Skin of body (tissue), 2 donors: ENCODE data around the gene PTPN3. TPM values are rescaled to one million over a fixed set of nuclear protein-coding genes. Genes with fewer than 3 reads are reported as not detected.
"Not testable (repeated sequence)": the region's sequence is repeated elsewhere in the genome, so short reads cannot be mapped to it uniquely, and the experiment has no call there.

Source experiments
- DNase-seq: peaks from one replicate; lab custom pipeline; 2025; lab: John Stamatoyannopoulos, UW
- total RNA-seq: library from RNA; depleted of rRNA; stranded (reverse); fragments of >200 nt; gene quantifications from one replicate; pipeline ENCODE4 v1.2.3, GENCODE V29; 2014

PTPN3 gene
- total RNA-seq, 1 donor from 2014 or later = 13.3 TPM

DNA sequence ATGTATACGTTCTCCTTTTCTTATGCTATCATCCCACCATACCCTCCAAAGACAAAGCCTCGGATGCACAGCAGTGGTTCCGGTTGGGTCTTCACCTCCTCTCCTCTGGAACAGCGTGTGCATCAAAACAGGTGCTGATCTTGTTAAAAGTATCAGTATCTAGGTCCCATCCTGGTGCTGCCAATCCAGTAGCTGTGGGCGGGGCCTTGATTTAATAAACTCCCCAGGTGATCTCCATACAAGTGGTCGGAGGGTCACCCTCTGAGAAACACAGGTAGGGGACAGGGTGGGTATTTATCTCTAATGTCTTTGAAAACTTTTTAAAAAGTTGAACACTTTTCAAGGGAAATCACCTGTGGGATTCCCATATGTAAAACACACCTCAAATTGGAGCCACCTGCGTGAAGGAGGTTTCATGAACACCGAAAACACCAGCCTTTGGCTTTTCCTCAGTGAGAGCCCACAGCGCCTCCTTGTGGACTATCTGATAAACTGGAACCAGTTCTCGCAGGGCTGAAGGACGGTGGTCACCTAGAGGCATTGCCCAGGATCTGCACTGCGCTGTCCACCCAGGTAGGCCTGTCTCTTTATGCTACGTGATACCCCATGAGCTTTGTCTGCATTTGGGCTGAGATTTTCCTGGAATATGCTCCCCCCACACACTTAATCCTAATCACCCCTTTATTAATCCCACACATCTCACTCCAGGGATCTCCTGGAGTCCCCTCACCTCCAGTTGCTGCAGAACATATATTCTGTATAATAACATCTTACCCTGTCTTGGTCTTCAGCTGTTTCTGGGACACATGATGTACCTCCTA is 96.7 kb downstream of the PTPN3 start:
- no peak for DNase-seq

DNA sequence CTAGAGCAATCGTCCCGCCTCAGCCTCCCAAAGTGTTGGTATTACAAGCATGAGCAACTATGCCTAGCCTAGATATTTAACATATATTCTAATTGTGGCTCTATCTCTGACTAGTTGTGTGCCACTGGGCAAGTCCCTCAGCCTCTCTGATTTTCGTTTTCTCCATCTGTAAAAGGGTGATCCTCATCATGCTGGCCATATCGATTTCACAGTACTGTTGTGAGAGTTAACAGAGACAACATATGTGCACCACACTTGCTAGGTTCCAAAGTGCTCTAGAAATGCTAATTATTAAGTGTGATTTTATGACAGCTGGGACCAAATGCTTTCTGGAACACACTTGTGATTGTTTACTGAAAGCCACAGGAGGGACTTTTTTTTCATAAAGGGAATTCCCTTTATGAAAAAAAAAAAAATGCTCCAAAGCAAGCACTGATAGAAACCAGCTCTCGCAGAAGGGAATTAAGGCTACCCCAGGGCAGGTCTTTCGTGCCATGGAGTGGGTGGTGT is 98.8 kb downstream of the PTPN3 start:
- DNase-seq = no peak

DNA sequence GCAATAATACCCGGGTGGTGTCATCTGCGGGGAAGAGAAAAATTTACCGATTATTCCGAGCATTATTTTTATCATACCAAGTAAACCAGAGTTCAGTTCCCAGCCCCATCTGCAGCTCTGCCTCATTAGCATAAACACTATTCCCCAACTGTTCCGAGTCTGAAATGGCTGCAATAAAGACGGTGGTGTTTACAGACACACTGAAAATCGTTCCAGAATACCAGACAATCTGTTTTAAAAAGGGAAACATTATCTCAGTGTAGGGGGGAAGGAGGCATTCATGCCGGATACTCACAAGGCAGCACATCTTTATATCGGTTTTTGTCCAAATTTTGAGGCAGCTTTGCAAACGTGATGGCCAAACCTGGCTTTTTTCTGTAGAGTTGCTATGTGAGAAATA is 106.9 kb downstream of the PTPN3 start:
- DNase-seq = no peak

DNA sequence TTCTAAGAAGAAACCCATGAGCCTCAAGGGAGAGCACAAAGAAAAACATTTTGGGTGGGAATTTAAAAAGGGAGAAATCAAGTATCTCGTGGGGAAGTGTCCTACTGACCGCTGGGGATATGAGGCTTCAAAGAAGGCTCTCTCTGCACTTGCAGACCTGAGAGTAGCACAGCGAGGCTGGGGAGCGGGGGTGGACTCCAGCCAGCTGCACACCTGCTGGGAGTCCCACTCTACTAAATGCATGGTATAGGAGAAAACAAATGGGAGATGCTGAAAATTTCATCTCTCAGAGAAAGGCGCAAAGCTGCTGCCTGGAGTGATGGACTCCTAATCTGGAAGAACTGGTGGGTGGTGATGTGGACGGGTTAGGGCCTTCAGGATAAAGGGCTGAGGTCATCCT is 110.3 kb downstream of the PTPN3 start:
- DNase-seq = no peak

- DNase-seq = no peak
These were observed 110.9 kb downstream of the PTPN3 start for GRCh38 chr9:109387206-109387605.

GRCh38 chr9:109385499-109385898 is 112.6 kb downstream of the PTPN3 start:
- DNase-seq = no peak

GRCh38 chr9:109383947-109384346 is 114.2 kb downstream of the PTPN3 start:
- no peak for DNase-seq

- DNase-seq = no peak
These were observed 114.8 kb downstream of the PTPN3 start for GRCh38 chr9:109383356-109383755.

GRCh38 chr9:109382585-109382984 is 115.5 kb downstream of the PTPN3 start:
- DNase-seq = no peak

- DNase-seq = no peak
These were observed 115.9 kb downstream of the PTPN3 start for GRCh38 chr9:109382182-109382581.

DNA sequence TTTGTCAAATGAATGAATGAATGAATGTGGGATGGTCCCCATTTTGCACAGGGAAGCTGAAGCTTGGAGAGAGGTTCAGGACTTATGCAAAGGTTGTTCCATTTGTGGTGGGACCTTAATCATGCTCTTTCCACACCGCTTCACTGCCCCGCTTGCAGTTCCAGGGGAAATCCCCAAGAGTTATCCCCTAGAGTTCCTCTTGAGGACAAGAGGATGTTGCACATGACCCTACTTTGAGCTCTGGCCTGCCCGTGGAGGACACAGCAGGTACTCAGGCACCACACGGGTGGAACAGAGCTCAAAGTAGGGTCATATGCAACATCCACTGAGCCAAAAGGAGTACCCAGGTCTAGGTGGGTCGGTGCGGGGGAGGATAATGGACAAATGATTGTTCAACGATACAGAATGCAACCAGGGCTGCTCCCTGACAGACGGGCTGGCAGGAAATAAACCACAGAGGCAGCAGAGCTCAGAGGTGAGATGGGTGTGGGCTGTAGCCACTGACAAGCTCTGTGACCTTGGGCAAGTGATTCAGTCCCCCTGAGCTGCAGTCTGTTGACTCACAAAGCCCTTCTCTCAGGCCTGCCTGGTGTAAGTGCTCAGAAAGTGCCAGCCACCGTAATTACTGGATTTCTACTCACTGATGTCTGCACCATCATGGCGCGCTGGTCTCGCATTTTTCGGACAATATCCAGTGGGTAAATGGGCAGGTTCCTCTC is 116.9 kb downstream of the PTPN3 start:
- no peak for DNase-seq

DNA sequence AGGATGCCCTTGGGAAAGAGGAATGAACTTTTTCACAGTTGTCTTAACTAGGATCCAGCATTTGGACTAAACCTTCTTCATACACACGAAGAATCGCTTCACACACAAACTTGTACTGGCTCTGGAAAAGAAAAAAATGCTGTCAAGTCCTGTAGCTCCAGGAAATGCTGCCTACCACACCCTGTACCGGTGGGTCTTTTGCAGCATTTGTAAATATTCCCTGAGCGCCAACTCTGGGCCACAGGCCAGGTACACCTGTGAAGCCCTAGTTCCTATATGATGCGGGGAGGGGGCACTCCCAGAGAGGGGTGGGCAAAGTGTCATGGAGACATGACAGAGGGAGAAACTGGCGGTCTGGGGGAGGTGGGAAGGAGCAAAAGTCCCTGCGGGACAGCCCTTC is 118.6 kb downstream of the PTPN3 start:
- no peak for DNase-seq

DNA sequence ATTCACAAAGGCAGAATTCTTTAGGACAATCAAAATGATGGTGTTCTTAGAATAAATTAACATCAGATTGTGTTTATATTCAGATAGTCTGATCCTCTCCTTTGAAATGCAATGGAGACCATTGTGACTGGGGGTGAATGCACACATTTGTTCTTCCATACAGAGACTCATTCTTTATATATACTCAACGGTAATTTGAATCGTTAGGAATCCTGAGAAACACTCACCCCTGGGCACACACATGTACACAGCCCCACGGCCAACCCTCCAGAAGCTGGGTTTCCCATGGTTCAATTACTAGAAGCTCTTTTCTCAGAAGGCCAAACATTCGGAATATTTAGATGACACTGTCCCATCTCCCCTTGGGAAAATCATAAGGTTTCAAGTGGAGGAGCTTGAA is 119.8 kb downstream of the PTPN3 start:
- no peak for DNase-seq

- DNase-seq = no peak
These were observed 125.9 kb downstream of the PTPN3 start for GRCh38 chr9:109372246-109372645.

- no peak for DNase-seq
These were observed 126.7 kb downstream of the PTPN3 start for GRCh38 chr9:109371374-109371773.

DNA sequence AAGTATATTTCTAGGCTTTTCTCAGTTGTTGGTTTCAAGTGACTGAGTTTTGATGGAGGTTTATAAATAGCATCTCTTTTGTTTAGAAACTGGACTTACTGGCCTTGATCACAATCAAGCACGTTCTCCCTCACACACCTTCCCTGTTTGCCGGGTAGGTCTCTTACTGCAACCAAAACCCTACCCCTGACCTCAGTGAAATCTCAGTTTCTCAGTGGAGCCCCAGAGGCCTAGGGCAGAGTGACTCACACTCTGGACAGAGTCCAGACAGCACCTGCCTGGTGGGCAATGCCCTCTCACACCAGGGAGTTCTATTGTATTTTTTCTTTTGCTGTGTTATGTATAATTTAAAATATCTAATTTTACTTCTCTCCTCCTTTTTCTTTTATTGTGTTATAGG is 128.8 kb downstream of the PTPN3 start:
- no peak for DNase-seq

GRCh38 chr9:109360771-109361170 is 137.3 kb downstream of the PTPN3 start:
- no peak for DNase-seq

DNA sequence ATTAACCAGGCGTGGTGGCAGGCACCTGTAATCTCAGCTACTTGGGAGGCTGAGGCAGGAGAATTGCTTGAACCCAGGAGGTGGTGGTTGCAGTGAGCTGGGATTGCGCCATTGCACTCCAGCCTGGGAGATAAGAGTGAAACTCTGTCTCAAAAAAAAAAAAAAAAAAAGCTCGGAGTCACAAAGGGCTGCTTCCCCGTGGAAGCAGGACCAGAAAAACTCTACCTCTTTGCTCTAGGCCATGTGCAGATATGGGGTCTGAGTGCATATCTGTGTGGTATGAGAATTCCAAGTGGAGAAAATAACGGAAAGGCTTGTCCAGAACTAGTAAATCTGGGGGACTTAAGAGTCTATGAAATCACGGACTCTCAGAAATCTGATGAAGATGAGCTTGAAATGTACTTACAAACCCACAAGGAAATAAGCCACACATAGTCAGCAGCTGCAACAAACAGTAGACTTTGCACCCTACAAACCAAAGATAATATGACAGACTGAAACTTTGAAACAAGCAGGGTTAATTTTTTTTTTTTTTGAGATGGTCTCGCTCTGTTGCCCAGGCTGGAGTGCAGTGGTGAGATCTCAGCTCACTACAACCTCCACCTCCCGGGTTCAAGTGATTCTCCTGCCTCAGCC is 139.0 kb downstream of the PTPN3 start:
- DNase-seq = not testable (repeated sequence)

- DNase-seq = no peak
These were observed 142.4 kb downstream of the PTPN3 start for GRCh38 chr9:109355564-109356297.

GRCh38 chr9:109354190-109354589 is 143.9 kb downstream of the PTPN3 start:
- no peak for DNase-seq

- no peak for DNase-seq
These were observed 147.1 kb downstream of the PTPN3 start for GRCh38 chr9:109351032-109351431.
